Stimulated activated CD4-positive, alpha-beta T cell treated with anti-CD3 and anti-CD28 coated beads, Interleukin-2, amount 100 ng/mL, for 24 hours (primary cell): ENCODE measurements around the gene PRKG1.
"Not testable (repeated sequence)": the region's sequence is repeated elsewhere in the genome, so short reads cannot be mapped to it uniquely, and the experiment has no call there.

Experiments
- DNase-seq, 2 donors: peaks; one replicate each; pipeline ENCODE4 v3.0.0-alpha.2; 2020

The PRKG1 gene

DNA sequence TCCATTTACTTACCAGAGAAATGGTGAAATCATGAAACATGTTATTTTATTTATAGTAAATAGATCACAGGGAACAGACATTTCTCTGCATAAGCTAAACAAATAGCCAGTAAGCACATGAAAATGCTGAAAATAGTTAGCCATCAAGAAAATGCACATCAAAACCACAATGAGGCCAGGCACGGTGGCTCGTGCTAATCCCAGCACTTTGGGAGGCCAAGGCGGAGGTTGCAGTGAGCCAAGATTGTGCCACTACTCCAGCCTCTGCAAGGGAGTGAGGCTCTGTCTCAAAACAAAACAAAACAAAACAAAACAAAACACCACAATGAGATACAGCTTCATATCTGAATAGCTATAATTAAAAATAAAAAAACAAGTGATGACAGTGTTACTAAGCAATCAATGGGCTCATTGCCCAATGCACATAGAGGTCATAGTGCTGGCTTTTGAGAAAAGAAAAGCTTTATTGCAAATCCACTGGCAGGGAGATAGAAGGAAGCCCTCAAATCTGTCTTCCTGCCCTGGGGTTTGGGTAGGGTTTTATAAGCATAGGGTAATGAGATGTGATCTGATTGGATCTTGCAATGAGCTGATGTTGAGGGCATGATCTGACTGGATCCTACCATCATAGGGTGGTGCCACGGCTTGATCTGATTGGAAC is 608.9 kb downstream of the PRKG1 start:
- DNase-seq = no peak

- no peak for DNase-seq
Observed at GRCh38 chr10:51685768-51686167, 611.5 kb downstream of the PRKG1 start.

- DNase-seq = no peak
Observed at GRCh38 chr10:51687296-51687695, 613.0 kb downstream of the PRKG1 start.

GRCh38 chr10:51688826-51689225 is 614.5 kb downstream of the PRKG1 start:
- not testable (repeated sequence) for DNase-seq

GRCh38 chr10:51689536-51689935 is 615.2 kb downstream of the PRKG1 start:
- DNase-seq = no peak

DNA sequence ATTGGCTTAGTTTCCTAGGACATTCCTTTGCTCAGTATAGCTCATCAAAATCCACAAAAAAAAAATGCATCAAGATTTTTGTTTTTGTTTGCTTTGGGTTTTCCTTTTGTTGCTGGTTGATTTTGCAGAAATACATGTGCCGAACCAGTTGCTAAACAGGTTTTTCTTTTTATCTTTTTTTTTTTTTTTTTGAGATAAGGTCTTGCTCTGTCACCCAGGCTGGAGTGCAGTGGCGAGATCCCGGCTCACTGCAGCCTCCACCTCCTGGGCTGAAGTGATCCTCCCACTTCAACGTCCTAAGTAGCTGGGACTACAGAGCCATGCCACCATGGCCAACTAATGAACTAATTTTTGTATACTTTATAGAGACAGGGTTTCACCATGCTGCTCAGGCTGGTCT is 616.8 kb downstream of the PRKG1 start:
- DNase-seq = no peak

- no peak for DNase-seq
Observed at GRCh38 chr10:51694086-51694768, 619.9 kb downstream of the PRKG1 start.

DNA sequence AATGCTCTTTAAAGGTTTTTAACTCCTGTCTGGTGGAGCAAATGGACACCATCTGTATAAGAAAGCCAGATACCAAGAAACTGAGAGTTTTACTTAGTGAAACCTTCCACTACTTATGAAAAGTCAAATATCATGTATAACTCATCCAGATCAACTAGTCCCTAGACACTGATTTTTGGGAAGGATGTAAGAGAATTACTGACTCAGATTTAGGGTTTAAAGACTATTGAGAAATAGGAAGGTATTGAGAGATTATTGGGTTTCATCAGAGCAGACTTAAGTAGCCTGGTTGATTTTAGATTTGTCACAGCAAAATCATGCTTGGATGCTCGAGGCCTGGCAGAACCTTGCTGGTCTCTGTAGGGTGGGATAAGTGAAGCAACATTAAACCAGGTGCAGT is 622.0 kb downstream of the PRKG1 start:
- DNase-seq = no peak

DNA sequence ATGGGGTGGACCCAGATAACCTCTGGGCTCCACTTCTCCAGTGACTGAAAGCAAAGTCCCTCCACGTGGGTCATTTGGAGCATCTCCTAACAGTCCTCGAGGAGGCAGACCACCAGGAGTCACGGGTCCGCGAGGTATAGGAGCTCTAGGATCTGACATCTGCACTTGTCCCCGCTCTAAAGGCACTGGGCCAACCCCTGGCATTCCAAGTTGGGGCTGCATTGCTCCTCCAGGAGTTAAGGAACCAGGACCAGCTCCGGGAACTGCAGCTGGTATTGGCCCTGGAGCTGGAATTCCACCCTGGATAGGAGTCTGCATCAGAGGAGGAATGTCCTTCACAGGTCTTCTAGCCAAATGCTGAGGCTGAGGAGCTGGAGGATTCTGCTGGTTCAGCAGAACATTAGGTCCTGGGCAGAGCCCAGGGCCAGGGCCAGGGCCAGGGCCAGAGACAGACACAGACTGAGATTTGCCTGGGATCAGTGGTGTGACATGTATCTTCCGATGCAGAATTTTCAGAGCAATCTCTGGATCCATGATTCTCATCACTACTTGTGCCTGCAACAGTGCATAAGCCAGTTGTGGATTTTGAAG is 624.3 kb downstream of the PRKG1 start:
- no peak for DNase-seq

GRCh38 chr10:51699145-51699474 is 624.8 kb downstream of the PRKG1 start:
- DNase-seq = no peak

- DNase-seq = peak; percentile 83 to 91
Observed at GRCh38 chr10:51699475-51700227, 625.4 kb downstream of the PRKG1 start, which contains the start of gene CSTF2T. TSS of gene CSTF2T (minus strand) at chr10:51699595. CDS start at chr10:51699549, 46 bp downstream.

DNA sequence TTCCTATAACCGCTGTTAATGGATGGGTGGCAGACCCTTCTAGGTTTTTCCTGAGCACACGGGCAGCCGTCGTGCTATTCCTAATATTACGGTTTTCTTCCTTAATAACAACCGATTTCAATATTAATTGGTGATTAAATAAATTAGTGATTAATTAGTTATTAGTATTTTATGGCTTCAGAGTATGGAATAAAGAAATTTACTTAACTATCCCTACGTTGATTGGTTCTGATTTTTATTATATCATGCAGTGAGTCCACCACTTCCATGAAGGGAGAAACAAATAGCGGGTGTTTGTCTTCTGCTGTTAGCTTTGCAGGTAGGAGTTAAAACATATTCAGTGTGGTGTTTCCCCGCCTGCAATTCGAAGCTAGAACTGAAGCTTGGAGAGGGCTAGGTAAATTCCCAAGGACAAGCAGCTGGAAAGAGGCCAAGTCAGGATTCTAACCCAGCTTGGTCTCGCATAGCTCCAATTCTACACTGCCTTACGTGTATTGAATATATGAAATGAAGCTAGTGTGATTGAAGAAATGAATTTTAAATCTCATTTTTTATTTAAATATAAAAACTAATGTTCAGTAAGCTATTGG is 626.0 kb downstream of the PRKG1 start:
- peak; percentile 6 to 40 for DNase-seq

GRCh38 chr10:51705774-51706173 is 631.5 kb downstream of the PRKG1 start:
- no peak for DNase-seq

- no peak for DNase-seq
Observed at GRCh38 chr10:51706225-51706624, 631.9 kb downstream of the PRKG1 start.

DNA sequence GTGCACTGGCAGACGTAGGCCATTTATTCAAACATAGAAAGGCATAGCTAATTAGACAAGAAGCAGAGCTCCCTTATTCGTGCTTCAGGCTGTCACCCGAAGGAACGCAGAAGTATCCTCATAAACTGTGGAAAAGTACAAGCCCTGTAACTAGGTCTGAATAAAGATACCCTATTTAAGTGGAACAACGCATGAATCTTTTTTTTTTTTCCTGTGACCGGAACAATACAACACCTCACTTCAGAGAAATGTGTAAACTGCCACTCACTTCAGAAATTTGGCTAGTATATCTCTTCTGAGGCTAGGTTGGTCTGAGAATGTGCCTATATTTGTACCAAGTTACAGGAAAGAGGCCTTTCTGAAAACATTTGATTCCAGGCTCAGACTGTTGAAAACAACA is 633.1 kb downstream of the PRKG1 start:
- DNase-seq = no peak

DNA sequence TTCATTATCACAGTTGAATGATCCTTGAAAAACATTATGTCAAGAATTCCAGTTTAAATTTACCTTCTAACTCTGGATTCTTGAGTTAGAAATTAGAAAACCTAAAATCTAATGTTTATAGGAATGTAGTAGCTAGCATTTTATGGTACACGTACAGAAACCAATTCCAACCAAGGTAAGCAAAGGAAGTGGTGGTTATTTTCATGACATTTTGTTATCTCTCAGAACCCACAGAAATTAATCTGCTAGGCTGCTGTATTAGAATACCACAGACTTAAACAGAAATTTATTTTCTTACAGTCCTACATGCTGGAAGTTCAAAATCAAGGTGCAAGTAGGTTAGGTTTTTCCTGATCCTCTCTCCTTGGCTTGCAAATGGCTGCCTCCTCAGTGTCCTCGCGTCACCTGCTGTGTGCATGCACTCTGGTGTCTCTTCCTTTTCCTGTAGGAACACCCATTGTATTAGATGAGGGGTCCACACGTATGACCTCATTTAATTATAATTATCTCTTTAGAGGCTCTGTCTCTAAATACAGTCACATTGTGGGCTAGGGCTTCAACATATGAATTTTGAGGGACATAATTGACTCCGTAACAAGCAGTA is 633.6 kb downstream of the PRKG1 start:
- no peak for DNase-seq

GRCh38 chr10:51708609-51709008 is 634.3 kb downstream of the PRKG1 start:
- DNase-seq = no peak

- DNase-seq = no peak
Observed at GRCh38 chr10:51709324-51709972, 635.2 kb downstream of the PRKG1 start.

DNA sequence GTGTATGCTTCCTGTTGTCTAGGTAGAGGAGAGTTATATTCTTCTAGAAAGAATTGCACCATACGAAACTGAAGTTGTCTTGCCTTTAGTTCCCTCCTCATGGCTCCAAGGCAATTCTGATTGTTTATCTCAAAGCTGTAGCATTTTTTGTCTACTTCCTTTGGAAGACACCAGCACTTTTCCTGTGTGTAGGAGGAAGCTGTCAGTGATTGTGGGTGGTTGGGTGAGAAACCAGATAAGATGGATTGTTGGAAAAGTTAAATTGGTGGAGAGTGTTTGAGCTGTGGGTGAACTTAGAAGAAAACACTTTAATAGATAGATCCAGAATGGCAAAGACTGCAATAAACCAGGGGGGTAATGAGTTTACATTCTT is 637.2 kb downstream of the PRKG1 start:
- DNase-seq = no peak

DNA sequence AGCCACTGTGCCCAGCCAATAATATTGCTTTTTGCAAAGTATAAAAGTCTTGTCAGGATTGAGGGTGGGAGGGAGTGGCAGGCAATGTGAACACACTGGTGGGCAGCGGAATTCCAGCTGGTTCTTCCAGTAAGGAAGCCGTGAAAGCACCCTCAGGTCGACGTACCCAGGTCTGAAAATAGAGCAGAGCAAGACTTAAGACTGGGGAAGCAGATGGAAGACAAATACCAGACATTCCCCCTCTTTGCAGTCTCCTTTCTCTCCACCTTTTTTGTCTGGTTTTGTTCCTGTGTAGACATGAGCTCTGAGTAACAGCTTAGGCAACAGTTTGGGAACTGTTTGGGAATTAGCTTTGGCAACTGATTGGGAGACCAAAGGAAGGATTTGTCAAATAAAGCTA is 642.7 kb downstream of the PRKG1 start:
- DNase-seq = no peak

DNA sequence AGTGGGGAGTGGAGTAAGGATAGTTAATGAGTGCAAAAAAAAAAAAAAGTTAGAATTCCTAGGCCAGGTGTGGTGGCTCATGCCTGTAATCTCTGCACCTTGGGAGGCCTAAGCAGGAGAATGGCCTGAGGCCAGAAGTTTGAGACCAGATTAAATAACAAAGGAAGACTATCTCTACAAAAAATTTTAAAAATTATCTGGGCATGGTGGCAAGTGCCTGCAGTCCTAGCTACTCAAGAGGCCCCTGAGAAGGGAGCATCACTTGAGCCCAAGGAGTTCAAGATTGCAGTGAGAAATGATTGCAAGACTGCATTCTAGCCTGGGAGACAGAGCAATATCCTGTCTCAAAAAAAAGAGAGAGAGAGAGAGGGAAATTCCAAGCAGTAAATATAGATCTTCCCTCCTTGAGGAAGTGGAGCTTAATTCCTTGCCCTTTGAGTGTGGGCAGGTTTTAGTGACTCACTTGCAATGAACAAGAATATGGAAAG is 644.6 kb downstream of the PRKG1 start:
- no peak for DNase-seq

DNA sequence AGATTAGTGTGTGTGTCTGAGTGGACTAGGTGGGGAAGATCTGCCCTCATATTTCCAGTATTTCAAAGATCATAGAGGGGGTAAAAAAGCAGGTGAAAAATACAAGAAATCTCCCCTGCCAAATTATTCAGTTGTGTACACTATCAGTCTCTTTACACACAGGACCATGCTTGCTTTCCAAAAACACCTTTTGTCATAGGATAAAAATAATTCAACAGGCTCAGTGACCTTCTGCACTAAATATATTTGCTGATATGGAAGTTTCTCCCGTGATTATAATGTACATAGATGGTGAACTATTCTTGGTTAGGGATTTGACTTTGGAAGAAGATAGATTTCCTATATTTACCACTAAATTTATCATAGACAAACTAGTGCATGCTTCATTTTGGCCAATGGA is 649.8 kb downstream of the PRKG1 start:
- no peak for DNase-seq
